PC-3 (cell line): ENCODE results near the gene MRAS.
"Not testable (repeated sequence)": the region's sequence is repeated elsewhere in the genome, so short reads cannot be mapped to it uniquely, and the experiment has no call there.

ENCODE experiments used
- EZH2phosphoT487 ChIP-seq: fragments of 300-600 bp; sonication (generic); IDR thresholded peaks from 2 replicates; pipeline ENCODE4 v1.6.1; 2018; ENCODE audit warnings: mild to moderate bottlenecking, antibody characterized with exemption, low read length, borderline replicate concordance
- TF ChIP-seq, protein P1 (sequence below): fragments of 300-600 bp; sonication (generic); conservative IDR thresholded peaks from 2 replicates; pipeline ENCODE4 v1.5.1; 2017; ENCODE audit warnings: antibody characterized with exemption, low read depth, mild to moderate bottlenecking, low read length

DNA sequence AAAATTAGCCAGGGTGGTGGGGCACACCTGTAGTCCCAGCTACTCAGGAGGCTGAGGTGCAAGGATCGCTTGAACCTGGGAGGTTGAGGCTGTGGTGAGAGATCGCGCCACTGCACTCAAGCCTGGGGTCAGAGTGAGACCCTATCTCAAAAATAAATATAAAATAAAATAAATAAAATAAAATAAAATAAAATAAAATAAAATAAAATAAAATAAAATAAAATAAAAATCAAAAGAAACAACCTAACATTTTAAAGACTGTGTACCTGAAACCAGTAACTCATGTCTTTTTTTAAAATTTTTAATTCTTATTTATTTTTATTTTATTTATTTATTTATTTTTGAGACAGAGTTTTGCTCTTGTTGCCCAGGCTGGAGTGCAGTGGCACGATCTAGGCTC is 78.4 kb downstream of the MRAS start:
- TF ChIP-seq, protein P1, sequence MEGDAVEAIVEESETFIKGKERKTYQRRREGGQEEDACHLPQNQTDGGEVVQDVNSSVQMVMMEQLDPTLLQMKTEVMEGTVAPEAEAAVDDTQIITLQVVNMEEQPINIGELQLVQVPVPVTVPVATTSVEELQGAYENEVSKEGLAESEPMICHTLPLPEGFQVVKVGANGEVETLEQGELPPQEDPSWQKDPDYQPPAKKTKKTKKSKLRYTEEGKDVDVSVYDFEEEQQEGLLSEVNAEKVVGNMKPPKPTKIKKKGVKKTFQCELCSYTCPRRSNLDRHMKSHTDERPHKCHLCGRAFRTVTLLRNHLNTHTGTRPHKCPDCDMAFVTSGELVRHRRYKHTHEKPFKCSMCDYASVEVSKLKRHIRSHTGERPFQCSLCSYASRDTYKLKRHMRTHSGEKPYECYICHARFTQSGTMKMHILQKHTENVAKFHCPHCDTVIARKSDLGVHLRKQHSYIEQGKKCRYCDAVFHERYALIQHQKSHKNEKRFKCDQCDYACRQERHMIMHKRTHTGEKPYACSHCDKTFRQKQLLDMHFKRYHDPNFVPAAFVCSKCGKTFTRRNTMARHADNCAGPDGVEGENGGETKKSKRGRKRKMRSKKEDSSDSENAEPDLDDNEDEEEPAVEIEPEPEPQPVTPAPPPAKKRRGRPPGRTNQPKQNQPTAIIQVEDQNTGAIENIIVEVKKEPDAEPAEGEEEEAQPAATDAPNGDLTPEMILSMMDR: not testable (repeated sequence)
- TF ChIP-seq EZH2phosphoT487: not testable (repeated sequence)
